GM18867 (cell line): ENCODE data around the gene TFF1.

Experiments
- ATAC-seq: cut with Tn5 transposase; IDR thresholded peaks from one replicate; pipeline ENCODE4 v1.9.1; 2021; ENCODE audit warnings: mild to moderate bottlenecking, moderate library complexity; ENCODE audit not compliant: unreplicated experiment

Gene TFF1

GRCh38 chr21:42400525-42400924 lies 34.2 kb upstream of the TFF1 start:
- no peak for ATAC-seq

- no peak for ATAC-seq
Measured at GRCh38 chr21:42398436-42399028, 32.2 kb upstream of the TFF1 start.

- ATAC-seq: no peak
Measured at GRCh38 chr21:42397746-42398394, 31.5 kb upstream of the TFF1 start.

- no peak for ATAC-seq
Measured at GRCh38 chr21:42396799-42397745, 30.7 kb upstream of the TFF1 start.

- ATAC-seq: no peak
Measured at GRCh38 chr21:42395905-42396651, 29.7 kb upstream of the TFF1 start, which contains the start of gene TMPRSS3. Gene TMPRSS3 (minus strand): TSS chr21:42396052. CDS start chr21:42395417, 635 bp downstream.

GRCh38 chr21:42395302-42395701 lies 29.0 kb upstream of the TFF1 start:
- no peak for ATAC-seq

- ATAC-seq: no peak
Measured at GRCh38 chr21:42393443-42393950, 27.2 kb upstream of the TFF1 start.

GRCh38 chr21:42392731-42393442 lies 26.6 kb upstream of the TFF1 start:
- ATAC-seq: peak; percentile 75

GRCh38 chr21:42391297-42391696 lies 25.0 kb upstream of the TFF1 start:
- ATAC-seq: no peak

GRCh38 chr21:42390696-42391095 lies 24.4 kb upstream of the TFF1 start:
- ATAC-seq: no peak

GRCh38 chr21:42390193-42390592 lies 23.9 kb upstream of the TFF1 start:
- ATAC-seq: no peak

- ATAC-seq: no peak
Measured at GRCh38 chr21:42389449-42389835, 23.1 kb upstream of the TFF1 start.

GRCh38 chr21:42388740-42389448 lies 22.6 kb upstream of the TFF1 start:
- no peak for ATAC-seq

GRCh38 chr21:42387843-42388340 lies 21.6 kb upstream of the TFF1 start:
- ATAC-seq: no peak

GRCh38 chr21:42387164-42387563 lies 20.8 kb upstream of the TFF1 start:
- ATAC-seq: no peak

- no peak for ATAC-seq
Measured at GRCh38 chr21:42386034-42386591, 19.8 kb upstream of the TFF1 start.

GRCh38 chr21:42385619-42386018 lies 19.3 kb upstream of the TFF1 start:
- no peak for ATAC-seq

GRCh38 chr21:42384989-42385388 lies 18.7 kb upstream of the TFF1 start:
- no peak for ATAC-seq
